Activated CD8-positive, alpha-beta memory T cell treated with anti-CD3 and anti-CD28 coated beads for 48 hours (primary cell): Measurements from ENCODE around the gene SLC25A3.
A peak's percentile ranks its signal among the peaks of the same experiment; 100 is the strongest.
"Not testable (repeated sequence)": the region's sequence is repeated elsewhere in the genome, so short reads cannot be mapped to it uniquely, and the experiment has no call there.

Experiments
- DNase-seq, 3 experiments: peaks; one replicate each; pipeline ENCODE4 v3.0.0-alpha.2; 2020; ENCODE audit warnings: low read depth in 2 of 3, low spot score in 2 of 3

The SLC25A3 gene

GRCh38 chr12:98593351-98594049 is at the start of gene SLC25A3:
Gene SLC25A3, plus strand, starts transcription at chr12:98593686. Its CDS starts 293 bp downstream, at chr12:98593979.
- DNase-seq: peak; percentile 84 to 90 (median 85)

- no peak for DNase-seq
These were observed 49.8 kb upstream of the SLC25A3 start for GRCh38 chr12:98543701-98544100.

- no peak for DNase-seq
These were observed 48.7 kb upstream of the SLC25A3 start for GRCh38 chr12:98544751-98545150.

GRCh38 chr12:98549371-98550110 is 43.9 kb upstream of the SLC25A3 start:
- DNase-seq: no peak

- DNase-seq: no peak
These were observed 41.7 kb upstream of the SLC25A3 start for GRCh38 chr12:98551787-98552186.

- DNase-seq: not testable (repeated sequence)
These were observed 35.4 kb upstream of the SLC25A3 start for GRCh38 chr12:98558097-98558496.

GRCh38 chr12:98559666-98560065 is 33.8 kb upstream of the SLC25A3 start:
- no peak for DNase-seq

- no peak for DNase-seq
These were observed 31.6 kb upstream of the SLC25A3 start for GRCh38 chr12:98561846-98562245.

GRCh38 chr12:98572010-98572409 is 21.5 kb upstream of the SLC25A3 start:
- no peak for DNase-seq

GRCh38 chr12:98574110-98574509 is 19.4 kb upstream of the SLC25A3 start:
- DNase-seq: no peak

GRCh38 chr12:98575013-98575412 is 18.5 kb upstream of the SLC25A3 start:
- no peak for DNase-seq

- DNase-seq: not testable (repeated sequence)
These were observed 16.7 kb upstream of the SLC25A3 start for GRCh38 chr12:98576795-98577194.

GRCh38 chr12:98578392-98578791 is 15.1 kb upstream of the SLC25A3 start:
- no peak for DNase-seq

GRCh38 chr12:98578821-98579220 is 14.7 kb upstream of the SLC25A3 start:
- DNase-seq: no peak

GRCh38 chr12:98579347-98579746 is 14.1 kb upstream of the SLC25A3 start:
- DNase-seq: no peak

- DNase-seq: no peak
These were observed 13.7 kb upstream of the SLC25A3 start for GRCh38 chr12:98579835-98580234.

- DNase-seq: no peak
These were observed 12.8 kb upstream of the SLC25A3 start for GRCh38 chr12:98580695-98581094.

GRCh38 chr12:98581101-98581500 is 12.4 kb upstream of the SLC25A3 start:
- no peak for DNase-seq

GRCh38 chr12:98582093-98582492 is 11.4 kb upstream of the SLC25A3 start:
- no peak for DNase-seq

- no peak for DNase-seq
These were observed 6.4 kb upstream of the SLC25A3 start for GRCh38 chr12:98587084-98587483.

GRCh38 chr12:98591209-98591608 is 2.3 kb upstream of the SLC25A3 start:
- DNase-seq: no peak

- no peak for DNase-seq
These were observed 612 bp upstream of the SLC25A3 start for GRCh38 chr12:98592825-98593322.
